ENCODE data around the gene BMP8A.

The BMP8A gene

DNA sequence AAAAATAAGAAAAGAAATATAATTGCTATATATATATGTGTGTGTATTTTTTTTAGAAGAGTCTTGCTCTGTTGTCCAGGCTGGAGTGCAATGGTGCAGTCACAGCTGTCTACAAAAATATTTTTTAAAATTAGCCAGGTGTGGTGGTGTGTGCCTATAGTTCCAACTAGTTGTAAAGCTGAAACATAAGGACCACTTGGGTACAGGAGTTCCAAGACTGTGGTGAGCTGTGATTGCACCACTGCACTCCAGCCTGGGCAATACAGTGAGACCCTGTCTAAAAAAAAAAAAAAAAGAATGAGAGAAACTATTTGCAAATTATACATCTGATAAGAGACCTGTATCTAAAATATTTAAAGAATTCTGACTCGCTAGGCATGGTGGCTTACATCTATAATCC, 42.0 kb downstream of the BMP8A start:
- no peak for TF ChIP-seq CTCF (IDR thresholded peaks at IDR 0.05; ENCODE audit: insufficient read depth, low read length, missing control alignments)
- ChIA-PET CTCF (no interaction called here), POLR2A (no interaction called here)
- H3K4me3 ChIP-seq (ENCODE audit: low read depth, low read length): no peak overlapping the region
- no peak for DNase-seq (ENCODE audit: low read depth, low spot score)

DNA sequence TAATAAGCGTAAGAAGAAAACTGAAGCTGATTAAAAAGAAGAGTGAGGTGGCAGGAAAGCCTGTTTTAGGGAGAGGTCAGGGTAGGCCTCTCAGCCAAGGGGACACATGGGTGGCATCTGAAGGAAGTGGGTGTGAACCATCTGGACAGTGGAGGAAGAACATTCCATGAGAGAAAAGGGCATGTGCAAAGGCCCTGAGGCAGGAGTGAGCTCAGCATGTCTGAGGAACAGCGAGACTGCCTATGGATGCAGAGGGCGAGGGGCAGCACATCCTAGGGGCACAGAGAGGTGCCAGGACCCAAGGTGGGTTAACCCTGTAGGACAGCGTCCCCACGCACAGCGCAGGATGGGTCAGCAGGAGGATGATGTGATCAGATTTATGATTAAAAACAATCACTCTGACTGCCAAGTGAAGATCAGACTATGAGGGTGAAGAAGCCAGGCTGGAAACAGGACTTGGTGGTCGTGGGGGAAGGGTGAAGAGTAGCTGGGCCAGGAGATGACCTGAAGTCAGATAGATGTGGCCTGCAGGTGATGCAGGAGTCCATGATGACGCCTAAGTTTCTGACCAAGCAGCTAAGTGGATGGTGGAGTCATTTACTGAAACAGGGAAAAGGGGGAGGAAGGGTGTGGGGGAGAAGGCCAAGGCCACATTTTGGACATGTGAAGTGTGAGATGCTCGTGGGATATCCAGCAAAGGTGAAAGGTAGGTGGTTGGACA, 47.3 kb downstream of the BMP8A start:
- no peak overlapping the region for H3K4me3 ChIP-seq (ENCODE audit: low read depth, low read length)
- DNase-seq (ENCODE audit: low read depth, low spot score): no peak
- POLR2A ChIA-PET: interaction anchor here (0.5 kb wide), 1 partner anchor 72 kb away, joined by 3 read pairs; no protein-coding TSS in a partner anchor
- CTCF ChIA-PET: interaction anchor here (0.5 to 7.8 kb wide), 58 partner anchors 9 to 681 kb away, joined by 3 to 163 read pairs (median 4); partner anchors contain the start of genes MACF1, NT5C1A and PABPC4
- TF ChIP-seq CTCF (IDR thresholded peaks at IDR 0.05; ENCODE audit: insufficient read depth, low read length, missing control alignments): no peak

- peak; percentile 79 for TF ChIP-seq CTCF (IDR thresholded peaks at IDR 0.05; ENCODE audit: insufficient read depth, low read length, missing control alignments)
- POLR2A ChIA-PET: interaction anchor here (0.5 kb wide), 1 partner anchor 73 kb away, joined by 3 read pairs; no protein-coding TSS in a partner anchor
- no peak overlapping the region for H3K4me3 ChIP-seq (ENCODE audit: low read depth, low read length)
- peak; percentile 9 for DNase-seq (ENCODE audit: low read depth, low spot score)
- CTCF ChIA-PET: interaction anchor here (0.6 to 7.8 kb wide), 54 partner anchors 10 to 454 kb away, joined by 3 to 163 read pairs (median 4); partner anchors contain the start of genes MACF1, NT5C1A and PABPC4
These were observed 47.9 kb downstream of the BMP8A start for GRCh38 chr1:39539252-39539790.

- DNase-seq (ENCODE audit: low read depth, low spot score): peak; percentile 9
- ChIA-PET CTCF (interaction anchor here (0.9 to 7.8 kb wide), 11 partner anchors 11 to 448 kb away, joined by 3 to 163 read pairs (median 15); partner anchors contain the start of gene PABPC4), POLR2A (no interaction called here)
- H3K4me3 ChIP-seq (ENCODE audit: low read depth, low read length): no peak overlapping the region
- no peak for TF ChIP-seq CTCF (IDR thresholded peaks at IDR 0.05; ENCODE audit: insufficient read depth, low read length, missing control alignments)
These were observed 49.1 kb downstream of the BMP8A start for GRCh38 chr1:39540504-39541031.

- H3K4me3 ChIP-seq (ENCODE audit: low read depth, low read length): no peak overlapping the region
- ChIA-PET POLR2A (no interaction called here), CTCF (interaction anchor here (1.8 to 7.8 kb wide), 5 partner anchors 9 to 451 kb away, joined by 4 to 163 read pairs (median 77); no protein-coding TSS in a partner anchor)
- no peak for DNase-seq (ENCODE audit: low read depth, low spot score)
- TF ChIP-seq CTCF (IDR thresholded peaks at IDR 0.05; ENCODE audit: insufficient read depth, low read length, missing control alignments): no peak
These were observed 51.5 kb downstream of the BMP8A start for GRCh38 chr1:39542924-39543323.

GRCh38 chr1:39544327-39544726, 52.9 kb downstream of the BMP8A start:
- POLR2A ChIA-PET: interaction anchor here (0.7 kb wide), 1 partner anchor 1679 kb away, joined by 3 read pairs; no protein-coding TSS in a partner anchor
- CTCF ChIA-PET: interaction anchor here (1.1 to 7.8 kb wide), 2 partner anchors 12 to 443 kb away, joined by 3 to 163 read pairs; no protein-coding TSS in a partner anchor
- TF ChIP-seq CTCF (IDR thresholded peaks at IDR 0.05; ENCODE audit: insufficient read depth, low read length, missing control alignments): no peak
- no peak for DNase-seq (ENCODE audit: low read depth, low spot score)
- H3K4me3 ChIP-seq (ENCODE audit: low read depth, low read length): no peak overlapping the region

Data from AG04449 (cell line).